HUDEP-2 (cell line): ENCODE results near the gene RIN3.

Experiments
- DNase-seq, 76 experiments: peaks; one replicate each; lab custom pipeline; 2025; ENCODE audit not compliant: unreplicated experiment in 76 of 76; lab: John Stamatoyannopoulos, UW

The RIN3 gene

GRCh38 chr14:92513204-92513965, at the start of gene RIN3:
Gene RIN3 (plus strand): TSS chr14:92513781. CDS start chr14:92513933, 152 bp downstream.
- peak in 31 of 76 experiments; percentile 14 to 54 (median 29) for DNase-seq

- DNase-seq: no peak
Observed at GRCh38 chr14:92464156-92464555, 49.4 kb upstream of the RIN3 start.

- DNase-seq: no peak
Observed at GRCh38 chr14:92464716-92465115, 48.9 kb upstream of the RIN3 start.

- DNase-seq: no peak
Observed at GRCh38 chr14:92465353-92466055, 48.1 kb upstream of the RIN3 start.

- no peak for DNase-seq
Observed at GRCh38 chr14:92466059-92466458, 47.5 kb upstream of the RIN3 start.

- DNase-seq: no peak
Observed at GRCh38 chr14:92469515-92469914, 44.1 kb upstream of the RIN3 start.

- DNase-seq: no peak
Observed at GRCh38 chr14:92470215-92470614, 43.4 kb upstream of the RIN3 start.

- DNase-seq: no peak
Observed at GRCh38 chr14:92470811-92471210, 42.8 kb upstream of the RIN3 start.

GRCh38 chr14:92471919-92472318, 41.7 kb upstream of the RIN3 start:
- DNase-seq: peak in 1 of 76 experiments; percentile 3

- DNase-seq: no peak
Observed at GRCh38 chr14:92472860-92473259, 40.7 kb upstream of the RIN3 start.

- DNase-seq: no peak
Observed at GRCh38 chr14:92473261-92473968, 40.2 kb upstream of the RIN3 start.

- no peak for DNase-seq
Observed at GRCh38 chr14:92473969-92474535, 39.5 kb upstream of the RIN3 start.

- no peak for DNase-seq
Observed at GRCh38 chr14:92475037-92475436, 38.5 kb upstream of the RIN3 start.

GRCh38 chr14:92475451-92476187, 38.0 kb upstream of the RIN3 start:
- no peak for DNase-seq

GRCh38 chr14:92480856-92481255, 32.7 kb upstream of the RIN3 start:
- no peak for DNase-seq

GRCh38 chr14:92481386-92481785, 32.2 kb upstream of the RIN3 start:
- DNase-seq: no peak

- DNase-seq: no peak
Observed at GRCh38 chr14:92481811-92482555, 31.6 kb upstream of the RIN3 start.

GRCh38 chr14:92482621-92483319, 30.8 kb upstream of the RIN3 start:
- DNase-seq: no peak

GRCh38 chr14:92484132-92484823, 29.3 kb upstream of the RIN3 start:
- no peak for DNase-seq
